Articular chondrocyte of knee joint (primary cell): ENCODE data around the gene OTOP3. TPM values are rescaled to one million over a fixed set of nuclear protein-coding genes. Genes with fewer than 3 reads are reported as not detected.

Experiments
- total RNA-seq: library from RNA; depleted of rRNA; stranded (reverse); fragments of >200 nt; gene quantifications from 2 replicates; pipeline ENCODE4 v1.2.3, GENCODE V29; 2012

OTOP3 gene
- total RNA-seq, result not detected in 2 replicates

GRCh38 chr17:74935585-74936469 is at the start of gene OTOP3:
Gene OTOP3, plus strand, starts transcription at chr17:74935898. Its CDS starts 24 bp downstream, at chr17:74935922.

GRCh38 chr17:74892974-74893911 is 42.5 kb upstream of the OTOP3 start, which contains the start of gene FADS6:
Gene FADS6, minus strand, starts transcription at chr17:74893633. Its CDS starts 38 bp downstream, at chr17:74893595.

GRCh38 chr17:74922694-74923537 is 12.8 kb upstream of the OTOP3 start, which contains the start of gene USH1G:
Gene USH1G, minus strand, starts transcription at chr17:74923255. Its CDS starts 182 bp downstream, at chr17:74923073.

GRCh38 chr17:74924250-74924948 is 11.3 kb upstream of the OTOP3 start, which contains the start of gene OTOP2:
Gene OTOP2, plus strand, starts transcription at chr17:74924273. Its CDS starts 360 bp downstream, at chr17:74924633.

GRCh38 chr17:74972107-74972972 is 36.6 kb downstream of the OTOP3 start, which contains the start of gene HID1:
Gene HID1, minus strand, starts transcription at chr17:74972759. Its CDS starts 103 bp downstream, at chr17:74972656.

GRCh38 chr17:74987418-74987908 is 51.8 kb downstream of the OTOP3 start, which contains the start of gene CDR2L:
Gene CDR2L, plus strand, starts transcription at chr17:74987632. Its CDS starts 412 bp downstream, at chr17:74988044.

Other genes with a start within 250 kb of the OTOP3 start
- not detected in 2 replicates for gene CD300LF, start 223.0 kb upstream of the OTOP3 start, total RNA-seq
- gene RAB37, start 198.6 kb upstream of the OTOP3 start, total RNA-seq, result 1.0 and 1.3 TPM in 2 replicates
- gene NHERF1, start 187.3 kb upstream of the OTOP3 start, total RNA-seq, result 82.6 and 97.3 TPM in 2 replicates
- 20.0 and 27.4 TPM in 2 replicates for gene NAT9, start 159.6 kb upstream of the OTOP3 start, total RNA-seq
- gene GRIN2C, start 76.0 kb upstream of the OTOP3 start, total RNA-seq, result under 0.01 and 0.11 TPM in 2 replicates
- 8.5 and 14.3 TPM in 2 replicates for gene FDXR, start 62.9 kb upstream of the OTOP3 start, total RNA-seq
- gene FADS6, start 42.3 kb upstream of the OTOP3 start, total RNA-seq, result not detected in 2 replicates
- not detected in 2 replicates for gene USH1G, start 12.6 kb upstream of the OTOP3 start, total RNA-seq
- not detected in 2 replicates for gene OTOP2, start 11.6 kb upstream of the OTOP3 start, total RNA-seq
- gene HID1, start 36.9 kb downstream of the OTOP3 start, total RNA-seq, result 0.32 TPM in 1 of 2 replicates, not detected in the other
- 15.2 and 15.7 TPM in 2 replicates for gene CDR2L, start 51.7 kb downstream of the OTOP3 start, total RNA-seq
- gene MRPL58, start 76.8 kb downstream of the OTOP3 start, total RNA-seq, result 25.7 and 35.7 TPM in 2 replicates
- 415 and 418 TPM in 2 replicates for gene ATP5PD, start 111.1 kb downstream of the OTOP3 start, total RNA-seq
- gene KCTD2, start 111.3 kb downstream of the OTOP3 start, total RNA-seq, result 26.9 and 29.1 TPM in 2 replicates
- 14.6 and 15.5 TPM in 2 replicates for gene SLC16A5, start 152.1 kb downstream of the OTOP3 start, total RNA-seq
- gene ARMC7, start 174.1 kb downstream of the OTOP3 start, total RNA-seq, result 3.3 and 4.1 TPM in 2 replicates
- gene NT5C, start 195.8 kb downstream of the OTOP3 start, total RNA-seq, result 35.3 and 51.9 TPM in 2 replicates
- gene JPT1, start 218.6 kb downstream of the OTOP3 start, total RNA-seq, result 86.7 and 87.4 TPM in 2 replicates
- gene SUMO2, start 247.1 kb downstream of the OTOP3 start, total RNA-seq, result 104 and 119 TPM in 2 replicates